ENCODE data around the gene TAPBPL.
"Not testable (repeated sequence)": the region's sequence is repeated elsewhere in the genome, so short reads cannot be mapped to it uniquely, and the experiment has no call there.

Gene TAPBPL

DNA sequence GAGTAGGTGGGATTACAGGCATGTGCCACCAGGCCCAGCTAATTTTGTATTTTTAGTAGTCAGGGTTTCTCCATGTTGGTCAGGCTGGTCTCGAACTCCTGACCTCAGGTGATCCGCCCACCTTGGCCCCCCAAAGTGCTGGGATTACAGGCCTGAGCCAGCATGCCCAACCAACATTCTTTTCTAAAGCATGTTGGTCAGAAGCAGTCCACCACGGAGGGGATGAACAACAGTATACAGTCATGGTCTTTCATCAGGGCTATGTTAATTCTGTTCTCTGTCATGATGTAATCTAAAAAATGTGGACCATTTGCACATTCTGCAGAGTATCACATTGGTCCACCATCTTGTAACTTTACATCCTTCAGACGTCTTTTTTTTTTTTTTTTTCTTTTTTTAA, 37.6 kb downstream of the TAPBPL start:
- TF ChIP-seq EZH2 (IDR thresholded peaks at IDR 0.05; ENCODE audit: borderline replicate concordance, low read length), result no peak
- TF ChIP-seq, protein P1, sequence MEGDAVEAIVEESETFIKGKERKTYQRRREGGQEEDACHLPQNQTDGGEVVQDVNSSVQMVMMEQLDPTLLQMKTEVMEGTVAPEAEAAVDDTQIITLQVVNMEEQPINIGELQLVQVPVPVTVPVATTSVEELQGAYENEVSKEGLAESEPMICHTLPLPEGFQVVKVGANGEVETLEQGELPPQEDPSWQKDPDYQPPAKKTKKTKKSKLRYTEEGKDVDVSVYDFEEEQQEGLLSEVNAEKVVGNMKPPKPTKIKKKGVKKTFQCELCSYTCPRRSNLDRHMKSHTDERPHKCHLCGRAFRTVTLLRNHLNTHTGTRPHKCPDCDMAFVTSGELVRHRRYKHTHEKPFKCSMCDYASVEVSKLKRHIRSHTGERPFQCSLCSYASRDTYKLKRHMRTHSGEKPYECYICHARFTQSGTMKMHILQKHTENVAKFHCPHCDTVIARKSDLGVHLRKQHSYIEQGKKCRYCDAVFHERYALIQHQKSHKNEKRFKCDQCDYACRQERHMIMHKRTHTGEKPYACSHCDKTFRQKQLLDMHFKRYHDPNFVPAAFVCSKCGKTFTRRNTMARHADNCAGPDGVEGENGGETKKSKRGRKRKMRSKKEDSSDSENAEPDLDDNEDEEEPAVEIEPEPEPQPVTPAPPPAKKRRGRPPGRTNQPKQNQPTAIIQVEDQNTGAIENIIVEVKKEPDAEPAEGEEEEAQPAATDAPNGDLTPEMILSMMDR (IDR thresholded peaks at IDR 0.05; ENCODE audit: low read length), result no peak
- Histone ChIP-seq H3K9me2 (ENCODE audit: low read depth, low read length) (no peaks in the 10 kb centered on the region), H3K4me1 (ENCODE audit: insufficient read depth, low read length, severe bottlenecking) (peaks cover 11% of the 10 kb centered on the region), H3K27ac (ENCODE audit: low read depth, low read length, poor library complexity, severe bottlenecking) (no peak overlapping the region), H3K36me3 (ENCODE audit: insufficient read depth, low read length) (peaks cover 15% of the 10 kb centered on the region), H3K4me2 (ENCODE audit: low read length) (no peak overlapping the region), H3F3A (ENCODE audit: insufficient read depth, low read length) (no peaks in the 10 kb centered on the region), H3K79me2 (ENCODE audit: insufficient read depth, low read length) (peaks cover 10% of the 10 kb centered on the region), H4K20me1 (ENCODE audit: insufficient read depth, low read length) (no peaks in the 10 kb centered on the region), H3K4me3 (ENCODE audit: low read depth, low read length, poor library complexity, severe bottlenecking) (no peak overlapping the region), H3K27me3 (ENCODE audit: insufficient read depth, low read length) (no peaks in the 10 kb centered on the region), H3K9me3 (ENCODE audit: low read length) (no peaks in the 10 kb centered on the region), H2AFZ (ENCODE audit: low read length) (no peak overlapping the region), H3K9ac (ENCODE audit: low read length) (no peak overlapping the region)

DNA sequence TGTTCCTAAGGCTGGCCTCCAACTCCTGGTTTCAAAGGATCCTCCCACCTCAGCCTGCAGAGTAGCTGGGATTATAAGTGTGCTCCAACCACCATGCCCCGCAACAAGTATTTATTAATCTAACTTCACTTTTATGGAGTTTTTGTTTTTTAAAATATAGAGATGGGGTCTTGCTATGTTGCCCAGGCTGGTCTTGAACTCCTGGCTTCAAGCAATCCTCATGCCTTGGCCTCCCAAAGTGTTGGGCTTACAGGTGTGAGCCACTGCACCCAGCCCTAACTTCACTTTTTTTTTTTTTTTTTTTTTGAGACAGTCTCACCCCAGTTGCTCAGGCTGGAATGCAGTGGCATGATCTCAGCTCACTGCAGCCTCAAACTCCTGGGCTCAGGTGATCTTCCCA, 38.8 kb downstream of the TAPBPL start:
- H3K4me2 ChIP-seq (ENCODE audit: low read length); H4K20me1 ChIP-seq (ENCODE audit: insufficient read depth, low read length); H3K9ac ChIP-seq (ENCODE audit: low read length); H3K27ac ChIP-seq (ENCODE audit: low read depth, low read length, poor library complexity, severe bottlenecking); H3K9me2 ChIP-seq (ENCODE audit: low read depth, low read length); H3K9me3 ChIP-seq (ENCODE audit: low read length); H3F3A ChIP-seq (ENCODE audit: insufficient read depth, low read length); H2AFZ ChIP-seq (ENCODE audit: low read length); H3K27me3 ChIP-seq (ENCODE audit: insufficient read depth, low read length); H3K4me3 ChIP-seq (ENCODE audit: low read depth, low read length, poor library complexity, severe bottlenecking): not testable (repeated sequence)
- H3K4me1 ChIP-seq (ENCODE audit: insufficient read depth, low read length, severe bottlenecking), result peaks cover 22% of the 10 kb centered on the region
- H3K79me2 ChIP-seq (ENCODE audit: insufficient read depth, low read length), result peaks cover 22% of the 10 kb centered on the region
- peaks cover 23% of the 10 kb centered on the region for H3K36me3 ChIP-seq (ENCODE audit: insufficient read depth, low read length)

DNA sequence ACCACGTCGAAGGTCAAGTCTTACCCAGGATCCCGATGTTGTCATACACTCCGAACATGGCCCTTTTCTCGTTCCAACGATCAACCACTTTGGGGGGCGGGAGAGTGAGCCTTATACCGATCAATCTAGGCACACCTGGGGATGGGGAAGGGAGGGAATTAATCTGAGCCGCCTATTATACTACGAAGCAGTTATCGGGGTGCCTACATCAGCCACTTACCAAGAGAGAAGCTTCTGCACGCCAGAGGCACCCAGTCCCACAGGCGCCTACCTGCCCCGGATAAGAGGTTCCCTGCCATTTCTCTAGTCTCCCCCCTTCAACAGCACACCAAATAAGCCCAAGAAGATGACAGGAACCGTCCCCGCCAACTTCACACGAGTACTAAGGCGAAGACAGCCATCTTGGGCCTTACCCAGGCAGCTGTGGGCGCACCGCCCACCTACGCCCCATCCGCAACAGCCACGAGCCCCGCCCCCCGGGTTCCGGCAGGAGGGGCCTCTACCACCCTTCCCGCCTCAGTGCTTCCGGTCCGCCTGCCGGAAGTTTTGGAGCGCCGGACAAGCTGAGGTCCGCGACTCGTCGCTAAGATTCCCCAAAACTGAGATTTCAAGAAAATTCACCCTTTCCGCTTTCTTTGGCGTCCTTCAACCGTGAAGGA, 41.1 kb downstream of the TAPBPL start, which contains the start of gene MRPL51:
Gene MRPL51 (minus strand): TSS at position 425 of the 659 bp plus-strand sequence. CDS start 126 bp downstream, at position 299.
- Histone ChIP-seq H3K4me3 (ENCODE audit: low read depth, low read length, poor library complexity, severe bottlenecking) (peak within 1 kb of the TSS; percentile 94), H3K4me1 (ENCODE audit: insufficient read depth, low read length, severe bottlenecking) (peaks cover 37% of the 10 kb centered on the region), H3K9me2 (ENCODE audit: low read depth, low read length) (no peaks in the 10 kb centered on the region), H3K27me3 (ENCODE audit: insufficient read depth, low read length) (no peaks in the 10 kb centered on the region), H2AFZ (ENCODE audit: low read length) (no peak within 1 kb of the TSS), H3F3A (ENCODE audit: insufficient read depth, low read length) (no peaks in the 10 kb centered on the region), H3K79me2 (ENCODE audit: insufficient read depth, low read length) (peaks cover 29% of the 10 kb centered on the region), H4K20me1 (ENCODE audit: insufficient read depth, low read length) (no peaks in the 10 kb centered on the region), H3K4me2 (ENCODE audit: low read length) (peak within 1 kb of the TSS; percentile 79), H3K9ac (ENCODE audit: low read length) (peak within 1 kb of the TSS; percentile 96), H3K9me3 (ENCODE audit: low read length) (no peaks in the 10 kb centered on the region), H3K36me3 (ENCODE audit: insufficient read depth, low read length) (peaks cover 45% of the 10 kb centered on the region), H3K27ac (ENCODE audit: low read depth, low read length, poor library complexity, severe bottlenecking) (peak within 1 kb of the TSS; percentile 96)
- TF ChIP-seq, protein P1 (IDR thresholded peaks at IDR 0.05; ENCODE audit: low read length), result no peak
- TF ChIP-seq EZH2 (IDR thresholded peaks at IDR 0.05; ENCODE audit: borderline replicate concordance, low read length), result no peak

Data from OCI-LY1 (cell line).